B cell (primary cell): Measurements from ENCODE around the gene GPR37L1. TPM values are rescaled to one million over a fixed set of nuclear protein-coding genes. Genes with fewer than 3 reads are reported as not detected.

ENCODE experiments used
- ATAC-seq: fragments of 200-7000 bp; cut with Tn5 transposase; one replicate; pipeline ENCODE4 v1.10.0; 2021; ENCODE audit warnings: low read depth, mild to moderate bottlenecking, moderate number of reproducible peaks, moderate library complexity
- CTCF ChIA-PET: fragments of 350-600 bp; sonication (Branson Sonifier 250); formaldehyde crosslinking; loops from one replicate; lab custom pipeline; 2021; ENCODE audit warnings: antibody characterized with exemption, inconsistent platforms; lab: Charles Lee
- POLR2A ChIA-PET: fragments of 350-600 bp; sonication (Branson Sonifier 250); formaldehyde crosslinking; loops from one replicate; lab custom pipeline; 2021; ENCODE audit warnings: antibody characterized with exemption; lab: Charles Lee
- DNase-seq: peaks from one replicate; pipeline ENCODE4 v3.0.0; 2013
- H2AFZ ChIP-seq: 2 replicates; pipeline ENCODE4 v1.6.1; 2012; ENCODE audit warnings: mild to moderate bottlenecking, low read depth, low read length; ENCODE audit not compliant: insufficient read depth, poor library complexity, severe bottlenecking
- H3K27ac ChIP-seq, 2 donors: 1 replicate in 1 of 2; 2 replicates in 1 of 2; pipeline ENCODE4 v1.5.1; 2012 to 2013; ENCODE audit warnings: low read length in 2 of 2, mild to moderate bottlenecking in 2 of 2, moderate library complexity in 1 of 2
- H3K27me3 ChIP-seq, 4 experiments: fragments of 200-600 bp in 1 of 4; sonication (generic) in 1 of 4; replicated peaks in 1 of 4; 1 replicate in 2 of 4; 2 replicates in 2 of 4; pipeline versions ENCODE4 v1.6.1 to v1.7.0; 2013 to 2016; ENCODE audit warnings: low read length in 3 of 4, mild to moderate bottlenecking in 2 of 4, mixed read lengths in 1 of 4, moderate library complexity in 1 of 4; ENCODE audit not compliant: insufficient read depth in 4 of 4, control insufficient read depth in 3 of 4; ENCODE audit errors: control extremely low read depth in 1 of 4
- H3K36me3 ChIP-seq, 2 experiments: replicated peaks in 1 of 2; 1 replicate in 1 of 2; 2 replicates in 1 of 2; pipeline versions ENCODE4 v1.6.1 to v1.7.1; 2013; ENCODE audit warnings: low read length in 1 of 2; ENCODE audit not compliant: insufficient read depth in 2 of 2, control insufficient read depth in 1 of 2; ENCODE audit errors: control extremely low read depth in 1 of 2, extremely low read depth in 1 of 2
- H3K4me1 ChIP-seq, 2 donors: fragments of 200-600 bp in 1 of 2; sonication (generic) in 1 of 2; 1 replicate in 1 of 2; 2 replicates in 1 of 2; pipeline versions ENCODE4 v1.5.1 to v1.6.1; 2013 to 2017; ENCODE audit warnings: low read length in 2 of 2; ENCODE audit not compliant: control insufficient read depth in 2 of 2, insufficient read depth in 2 of 2
- H3K4me2 ChIP-seq: replicated peaks from 2 replicates; pipeline ENCODE3; 2012; ENCODE audit warnings: mild to moderate bottlenecking, low read depth, low read length; ENCODE audit not compliant: poor library complexity, severe bottlenecking
- H3K4me3 ChIP-seq, 5 experiments: fragments of 200-600 bp in 1 of 5; sonication (generic) in 1 of 5; 1 replicate in 3 of 5; 2 replicates in 2 of 5; pipeline versions ENCODE4 v1.5.1 to v1.7.0; 2011 to 2016; ENCODE audit warnings: low read length in 4 of 5, mild to moderate bottlenecking in 4 of 5, low read depth in 2 of 5, control low read depth in 1 of 5, moderate library complexity in 1 of 5; ENCODE audit not compliant: insufficient read depth in 1 of 5; ENCODE audit errors: control extremely low read depth in 1 of 5, extremely low read depth in 1 of 5
- H3K79me2 ChIP-seq: fragments of 200-600 bp; sonication (generic); one replicate; pipeline ENCODE4 v1.6.0; 2016; ENCODE audit warnings: low read length; ENCODE audit not compliant: control insufficient read depth, insufficient read depth
- H3K9ac ChIP-seq: fragments of 200-600 bp; sonication (generic); 2 replicates; pipeline ENCODE4 v1.6.1; 2017; ENCODE audit warnings: mild to moderate bottlenecking, low read length, moderate library complexity
- H3K9me3 ChIP-seq, 3 donors: one replicate each; pipeline versions ENCODE4 v1.6.1 to v1.7.1; 2013; ENCODE audit warnings: low read length in 2 of 3; ENCODE audit not compliant: control insufficient read depth in 2 of 3, insufficient read depth in 1 of 3; ENCODE audit errors: control extremely low read depth in 1 of 3
- H4K20me1 ChIP-seq: 2 replicates; pipeline ENCODE4 v1.6.0; 2012; ENCODE audit warnings: mild to moderate bottlenecking, low read length; ENCODE audit not compliant: insufficient read depth, control insufficient read depth, poor library complexity, severe bottlenecking
- H3K27ac Mint-ChIP-seq: one replicate; pipeline ENCODE4 v1.8.0; 2021; ENCODE audit warnings: mixed read lengths
- H3K27me3 Mint-ChIP-seq: one replicate; pipeline ENCODE4 v1.8.0; 2021; ENCODE audit warnings: mixed read lengths
- H3K4me1 Mint-ChIP-seq: one replicate; pipeline ENCODE4 v1.8.0; 2021; ENCODE audit warnings: mixed read lengths
- H3K4me3 Mint-ChIP-seq: one replicate; pipeline ENCODE4 v1.8.0; 2021; ENCODE audit warnings: mixed read lengths
- H3K9me3 Mint-ChIP-seq: one replicate; pipeline ENCODE4 v1.8.0; 2022; ENCODE audit warnings: mixed read lengths; ENCODE audit not compliant: insufficient read depth
- EZH2 ChIP-seq: IDR thresholded peaks from 2 replicates; pipeline ENCODE4 v1.6.1; 2012; ENCODE audit warnings: borderline replicate concordance, low read depth, mild to moderate bottlenecking, moderate library complexity, low read length; ENCODE audit not compliant: insufficient read depth, poor library complexity, severe bottlenecking
- WGBS: methylation state at CpG from one replicate; pipeline ENCODE4 v1.1.5; 2013; ENCODE audit warnings: missing lambda C conversion rate; ENCODE audit not compliant: insufficient coverage; 5-methylcytosine and 5-hydroxymethylcytosine counted together
- intact Hi-C: fragments of 100-400 bp; cut with micrococcal nuclease; formaldehyde crosslinking; loops from one replicate; pipeline ENCODE4 v1.10.0; 2022
- polyA plus RNA-seq: library from polyadenylated mRNA; depleted of rRNA; stranded (reverse); fragments of >200 nt; gene quantifications from 2 replicates; pipeline ENCODE4 v1.2.3, GENCODE V29; 2012
- total RNA-seq, 2 donors: library from RNA; stranded (reverse); fragments of 120-200 nt in 1 of 2; gene quantifications; 1 replicate in 1 of 2; 2 replicates in 1 of 2; pipeline versions ENCODE4 v1.2.3 to v1.2.4, GENCODE V29; 2013 to 2022
- TF ChIP-seq, protein P1 (sequence below): fragments of 200-600 bp; IDR thresholded peaks from one replicate; pipeline ENCODE4 v1.8.0; 2022; ENCODE audit warnings: antibody characterized with exemption, mild to moderate bottlenecking

GPR37L1 gene
- total and polyA plus RNA-seq, 2 donors (not counting 1 experiment from before 2014, with no cell fraction given) = not detected

DNA sequence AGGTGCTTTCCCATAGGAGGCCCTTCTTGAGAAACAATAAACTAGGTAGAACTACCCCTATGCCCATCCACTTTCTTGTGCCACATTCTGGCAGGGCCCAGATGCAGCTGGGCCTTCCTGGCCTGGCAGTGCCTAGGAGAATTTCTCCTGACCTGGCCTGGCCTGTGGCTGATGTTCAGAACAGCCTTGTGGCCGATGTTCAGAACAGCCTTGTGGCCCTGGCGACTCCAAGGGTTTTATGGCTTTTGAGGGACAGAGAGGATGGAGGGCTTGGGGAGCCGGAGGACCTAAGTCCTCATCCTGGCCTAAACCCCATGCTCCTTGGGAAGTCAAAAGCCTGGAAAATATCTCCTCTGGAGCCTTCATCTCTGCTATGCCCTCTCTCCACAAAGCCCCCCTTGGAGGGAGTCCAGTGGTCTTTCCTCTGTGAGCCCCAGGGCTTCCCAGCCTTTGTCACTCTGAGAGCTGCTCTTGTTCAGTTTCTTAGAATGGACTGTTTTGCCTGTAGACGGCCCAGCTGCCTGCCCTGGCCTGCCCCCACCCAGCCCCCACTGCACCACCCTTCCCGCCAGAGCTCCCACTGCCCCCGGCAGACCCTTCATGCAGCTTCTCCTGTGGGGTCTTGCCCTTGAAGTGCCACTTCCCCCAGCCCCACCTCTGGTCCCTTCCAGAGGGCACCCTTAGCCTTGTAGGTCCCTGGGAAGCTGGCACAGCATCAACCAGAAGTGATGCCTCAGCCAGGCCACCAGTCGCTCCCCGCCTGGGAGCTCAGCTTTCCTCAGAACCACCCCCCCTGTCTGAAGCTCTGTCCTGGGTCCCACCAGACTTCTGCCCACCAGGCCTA is 7.0 kb downstream of the GPR37L1 start:
- Histone ChIP-seq H3K4me2 (no peak overlapping the region), H4K20me1 (peaks cover 4% of the 10 kb centered on the region), H3K9ac (no peak overlapping the region), H3K4me1 (no peaks in the 10 kb centered on the region), H3K79me2 (no peaks in the 10 kb centered on the region), H3K27ac (no peak overlapping the region), H3K36me3 (peaks cover 0 to 28% of the 10 kb centered on the region in 2 experiments), H3K9me3 (no peaks in the 10 kb centered on the region), H3K4me3 (no peak overlapping the region), H3K27me3 (peaks cover 0 to 3% (median 0%) of the 10 kb centered on the region in 4 experiments), H2AFZ (no peak overlapping the region)
- H3K27me3 Mint-ChIP-seq = peaks cover 12% of the 10 kb centered on the region
- TF ChIP-seq EZH2 = no peak
- TF ChIP-seq, protein P1, sequence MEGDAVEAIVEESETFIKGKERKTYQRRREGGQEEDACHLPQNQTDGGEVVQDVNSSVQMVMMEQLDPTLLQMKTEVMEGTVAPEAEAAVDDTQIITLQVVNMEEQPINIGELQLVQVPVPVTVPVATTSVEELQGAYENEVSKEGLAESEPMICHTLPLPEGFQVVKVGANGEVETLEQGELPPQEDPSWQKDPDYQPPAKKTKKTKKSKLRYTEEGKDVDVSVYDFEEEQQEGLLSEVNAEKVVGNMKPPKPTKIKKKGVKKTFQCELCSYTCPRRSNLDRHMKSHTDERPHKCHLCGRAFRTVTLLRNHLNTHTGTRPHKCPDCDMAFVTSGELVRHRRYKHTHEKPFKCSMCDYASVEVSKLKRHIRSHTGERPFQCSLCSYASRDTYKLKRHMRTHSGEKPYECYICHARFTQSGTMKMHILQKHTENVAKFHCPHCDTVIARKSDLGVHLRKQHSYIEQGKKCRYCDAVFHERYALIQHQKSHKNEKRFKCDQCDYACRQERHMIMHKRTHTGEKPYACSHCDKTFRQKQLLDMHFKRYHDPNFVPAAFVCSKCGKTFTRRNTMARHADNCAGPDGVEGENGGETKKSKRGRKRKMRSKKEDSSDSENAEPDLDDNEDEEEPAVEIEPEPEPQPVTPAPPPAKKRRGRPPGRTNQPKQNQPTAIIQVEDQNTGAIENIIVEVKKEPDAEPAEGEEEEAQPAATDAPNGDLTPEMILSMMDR = no peak
- intact Hi-C loops = no loop called here
- DNase-seq = no peak
- POLR2A ChIA-PET = no interaction called here
- ATAC-seq = no peak
- H3K4me3 Mint-ChIP-seq = no peak overlapping the region
- no peaks in the 10 kb centered on the region for H3K9me3 Mint-ChIP-seq
- H3K27ac Mint-ChIP-seq = no peak overlapping the region
- WGBS = 95% methylated on average over 5 of the region's 8 CpGs
- no peaks in the 10 kb centered on the region for H3K4me1 Mint-ChIP-seq
- CTCF ChIA-PET = no interaction called here

DNA sequence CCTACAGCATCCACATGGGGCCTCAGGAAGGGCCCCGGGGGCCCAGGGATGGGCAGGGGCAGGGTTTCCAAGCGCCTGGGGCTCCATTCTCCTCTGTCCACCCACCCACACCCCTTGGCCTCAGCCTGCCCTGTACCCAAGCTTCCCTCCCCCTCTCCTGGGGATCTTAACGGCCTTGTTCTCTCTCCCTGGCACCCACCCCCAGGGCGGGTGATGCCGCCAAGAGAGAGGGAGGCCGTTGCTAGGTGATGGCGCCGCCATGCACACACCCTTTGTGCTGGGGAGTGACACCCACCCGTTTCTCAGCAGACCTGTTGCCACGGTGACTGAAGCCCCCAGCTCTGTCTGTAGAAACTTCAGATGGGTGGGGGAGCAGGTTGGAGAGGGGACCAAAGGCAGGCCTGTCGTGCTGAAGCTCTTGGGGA is 7.6 kb downstream of the GPR37L1 start:
- no peak overlapping the region for H3K4me3 ChIP-seq
- no peak for TF ChIP-seq EZH2
- TF ChIP-seq, protein P1 = no peak
- H4K20me1 ChIP-seq = peaks cover 10% of the 10 kb centered on the region
- Mint-ChIP-seq H3K27me3 (peaks cover 12% of the 10 kb centered on the region), H3K27ac (no peak overlapping the region), H3K9me3 (no peaks in the 10 kb centered on the region), H3K4me1 (peaks cover 2% of the 10 kb centered on the region), H3K4me3 (no peak overlapping the region)
- no peaks in the 10 kb centered on the region for H3K4me1 ChIP-seq
- no peak overlapping the region for H2AFZ ChIP-seq
- intact Hi-C loops = no loop called here
- ChIA-PET POLR2A (no interaction called here), CTCF (no interaction called here)
- H3K27ac ChIP-seq = no peak overlapping the region
- peaks cover 0 to 3% (median 0%) of the 10 kb centered on the region in 4 experiments for H3K27me3 ChIP-seq
- H3K36me3 ChIP-seq = peaks cover 0 to 35% of the 10 kb centered on the region in 2 experiments
- ATAC-seq = no peak
- no peaks in the 10 kb centered on the region for H3K9me3 ChIP-seq
- DNase-seq = no peak
- no peaks in the 10 kb centered on the region for H3K79me2 ChIP-seq
- no peak overlapping the region for H3K4me2 ChIP-seq
- 72% methylated on average over 5 of the region's 11 CpGs for WGBS
- no peak overlapping the region for H3K9ac ChIP-seq
